GM12878 (cell line): ENCODE measurements around the gene MSH4. TPM values are rescaled to one million over a fixed set of nuclear protein-coding genes. Genes with fewer than 3 reads are reported as not detected.
A peak's percentile ranks its signal among the peaks of the same experiment; 100 is the strongest.

Source experiments
- ATAC-seq: fragments of 200-7000 bp; cut with Tn5 transposase; 3 replicates; pipeline ENCODE4 v1.9.1; 2020; ENCODE audit warnings: mild to moderate bottlenecking, moderate library complexity
- BruUV-seq: library from RNA; stranded (reverse); fragments of 400-500 nt; replicated peaks from 2 replicates; lab custom pipeline; 2021; lab: Mats Ljungman, UMichigan
- CTCF ChIA-PET: fragments of 300-600 bp; sonication (Branson Sonifier 250); formaldehyde crosslinking; extraction: SDS; loops from one replicate; lab custom pipeline; 2021; ENCODE audit warnings: inconsistent platforms; lab: Yijun Ruan, JAX
- POLR2A ChIA-PET: fragments of 350-600 bp; formaldehyde crosslinking; extraction: SDS; loops from one replicate; lab custom pipeline; 2021; ENCODE audit warnings: inconsistent platforms; lab: Charles Lee
- RAD21 ChIA-PET: fragments of 300-600 bp; sonication (Branson Sonifier 250); formaldehyde crosslinking; loops from one replicate; lab custom pipeline; 2023; ENCODE audit warnings: antibody characterized with exemption; ENCODE audit not compliant: unreplicated experiment; lab: Charles Lee
- SMC1A ChIA-PET: fragments of 300-600 bp; sonication (Branson Sonifier 250); formaldehyde crosslinking; loops from one replicate; lab custom pipeline; 2023; ENCODE audit not compliant: unreplicated experiment, uncharacterized antibody; lab: Charles Lee
- DNase-seq: peaks from one replicate; pipeline ENCODE4 v3.0.0-alpha.2; 2011; ENCODE audit warnings: low read depth, low spot score
- FAIRE-seq: peaks from 3 replicates; lab custom pipeline; 2011; peaks lifted over from hg19 to GRCh38; lab: Jason Lieb, UNC
- H2AFZ ChIP-seq: 2 replicates; pipeline ENCODE4 v1.6.0; 2011; ENCODE audit warnings: low read depth, low read length, control low read depth; ENCODE audit not compliant: control insufficient read depth
- H3K27ac ChIP-seq: 2 replicates; pipeline ENCODE4 v1.5.1; 2011; ENCODE audit warnings: control low read depth; ENCODE audit not compliant: control insufficient read depth, insufficient read depth
- H3K27me3 ChIP-seq, 2 experiments: replicated peaks in 1 of 2; 2 replicates each; pipeline versions ENCODE4 v1.6.0 to v1.6.1; 2011; ENCODE audit warnings: low read length in 1 of 2; ENCODE audit not compliant: control insufficient read depth in 2 of 2, insufficient read depth in 2 of 2
- H3K36me3 ChIP-seq, 2 experiments: 2 replicates each; pipeline ENCODE4 v1.5.1; 2011; ENCODE audit warnings: low read length in 1 of 2; ENCODE audit not compliant: control insufficient read depth in 2 of 2, insufficient read depth in 2 of 2
- H3K4me1 ChIP-seq: 2 replicates; pipeline ENCODE4 v1.6.1; 2011; ENCODE audit warnings: mild to moderate bottlenecking, low read length, moderate library complexity, mixed read lengths; ENCODE audit not compliant: control insufficient read depth, insufficient read depth
- H3K4me2 ChIP-seq: 2 replicates; pipeline ENCODE4 v1.6.0; 2011; ENCODE audit warnings: control low read depth; ENCODE audit not compliant: control insufficient read depth, insufficient read depth
- H3K4me3 ChIP-seq: fragments of 200-600 bp; sonication (generic); 2 replicates; pipeline ENCODE4 v1.5.1; 2016
- H3K79me2 ChIP-seq: 2 replicates; pipeline ENCODE4 v1.6.0; 2011; ENCODE audit warnings: low read length; ENCODE audit not compliant: control insufficient read depth, insufficient read depth
- H3K9ac ChIP-seq: 2 replicates; pipeline ENCODE4 v1.8.0; 2011; ENCODE audit warnings: low read length, control low read depth, mixed read lengths; ENCODE audit not compliant: control insufficient read depth, insufficient read depth
- H3K9me3 ChIP-seq: replicated peaks from 3 replicates; pipeline ENCODE4 v1.5.1; 2011; ENCODE audit warnings: mild to moderate bottlenecking, low read length; ENCODE audit not compliant: control insufficient read depth, insufficient read depth
- H4K20me1 ChIP-seq: 2 replicates; pipeline ENCODE4 v1.6.0; 2011; ENCODE audit not compliant: control insufficient read depth, insufficient read depth
- BCL11A ChIP-seq: IDR thresholded peaks from 2 replicates; pipeline ENCODE4 v1.6.1; 2011; ENCODE audit warnings: low read depth, low read length
- CBFB ChIP-seq: IDR thresholded peaks from 2 replicates; pipeline ENCODE4 v1.6.1; 2016; ENCODE audit warnings: antibody characterized with exemption, low read depth
- CHD1 ChIP-seq: IDR thresholded peaks from 2 replicates; pipeline ENCODE4 v1.6.1; 2012; ENCODE audit warnings: low read depth, low read length, improper control_type of control experiment
- CHD2 ChIP-seq: IDR thresholded peaks from 2 replicates; pipeline ENCODE4 v1.6.1; 2011; ENCODE audit warnings: low read depth, low read length, improper control_type of control experiment, borderline replicate concordance
- CREM ChIP-seq: IDR thresholded peaks from 2 replicates; pipeline ENCODE4 v1.6.1; 2014; ENCODE audit warnings: antibody characterized with exemption, low read depth
- EED ChIP-seq: sonication (generic); IDR thresholded peaks from 2 replicates; pipeline ENCODE4 v1.6.1; 2016; ENCODE audit warnings: antibody characterized with exemption, low read depth
- FOXM1 ChIP-seq: IDR thresholded peaks from 2 replicates; pipeline ENCODE4 v1.6.1; 2012; ENCODE audit warnings: low read depth, mild to moderate bottlenecking, inconsistent platforms, low read length, moderate library complexity
- HDAC2 ChIP-seq: fragments of 200-600 bp; sonication (generic); IDR thresholded peaks from 2 replicates; pipeline ENCODE4 v1.6.1; 2017
- JUNB ChIP-seq: IDR thresholded peaks from 2 replicates; pipeline ENCODE4 v1.6.1; 2016; ENCODE audit warnings: antibody characterized with exemption, mild to moderate bottlenecking
- MEF2A ChIP-seq: IDR thresholded peaks from 2 replicates; pipeline ENCODE4 v1.6.1; 2011; ENCODE audit warnings: low read depth, mild to moderate bottlenecking, low read length, moderate library complexity; ENCODE audit not compliant: insufficient read depth
- NFIC ChIP-seq: IDR thresholded peaks from 2 replicates; pipeline ENCODE4 v1.6.1; 2012; ENCODE audit warnings: low read depth, mild to moderate bottlenecking, inconsistent platforms, low read length, moderate library complexity
- NR2C2 ChIP-seq: IDR thresholded peaks from 2 replicates; pipeline ENCODE4 v1.6.1; 2011; ENCODE audit warnings: borderline replicate concordance, low read depth; ENCODE audit not compliant: control insufficient read depth, insufficient read length
- POU2F2 ChIP-seq: IDR thresholded peaks from 3 replicates; pipeline ENCODE4 v1.6.1; 2011; ENCODE audit warnings: low read depth, mild to moderate bottlenecking, low read length, borderline replicate concordance
- RUNX3 ChIP-seq: IDR thresholded peaks from 2 replicates; pipeline ENCODE4 v1.6.1; 2012; ENCODE audit warnings: low read length, inconsistent platforms
- TCF12 ChIP-seq: IDR thresholded peaks from 2 replicates; pipeline ENCODE4 v1.6.1; 2011; ENCODE audit warnings: low read depth, mild to moderate bottlenecking, low read length
- ZBED1 ChIP-seq: IDR thresholded peaks from 2 replicates; pipeline ENCODE4 v1.6.1; 2016; ENCODE audit warnings: borderline replicate concordance
- WGBS: methylation state at CpG from one replicate; pipeline ENCODE4 v1.1.6; 2016; ENCODE audit warnings: low lambda C conversion rate; ENCODE audit not compliant: insufficient replicate concordance, insufficient coverage; ENCODE audit errors: missing lambda C conversion rate; 5-methylcytosine and 5-hydroxymethylcytosine counted together
- in situ Hi-C: fragments of 300-500 bp; cut with MboI; formaldehyde crosslinking; loops from 9 replicates; pipeline ENCODE4 v1.14.3; 2018; ENCODE audit warnings: mixed read lengths
- intact Hi-C: fragments of 100-400 bp; cut with micrococcal nuclease; formaldehyde crosslinking; loops from one replicate; pipeline ENCODE4 v1.14.2; 2022; ENCODE audit not compliant: unreplicated experiment
- polyA plus RNA-seq, 11 experiments: library from polyadenylated mRNA; depleted of rRNA in 4 of 11; unstranded in 6 of 11; stranded (reverse) in 5 of 11; fragments of >200 nt; fragmentation: Nextera tagmentation in 4 of 11; fragmentation: Illumina TruSeq in 1 of 11; extraction: Ambion mirVana in 4 of 11; extraction: Trizol in 1 of 11; gene quantifications; 1 replicate in 1 of 11; 2 replicates in 10 of 11; pipeline versions ENCODE4 v1.2.1 to v1.2.3, GENCODE V29; 2011 to 2016; ENCODE audit warnings: inconsistent platforms in 2 of 11, missing spikeins in 2 of 11, low read depth in 1 of 11
- total RNA-seq, 4 experiments: library from RNA; depleted of rRNA in 3 of 4; stranded (reverse); fragments of >200 nt in 3 of 4; fragmentation: Illumina TruSeq in 1 of 4; extraction: Trizol in 1 of 4; gene quantifications; 2 replicates each; pipeline versions ENCODE4 v1.2.1 to v1.2.3, GENCODE V29; 2013 to 2021

Gene MSH4
- total and polyA plus RNA-seq, 10 of the 15 experiments (the other 5 are each of a cell fraction or from before 2014, with no cell fraction given): 0.04 to 0.34 (median 0.09) TPM; not detected in 3

DNA sequence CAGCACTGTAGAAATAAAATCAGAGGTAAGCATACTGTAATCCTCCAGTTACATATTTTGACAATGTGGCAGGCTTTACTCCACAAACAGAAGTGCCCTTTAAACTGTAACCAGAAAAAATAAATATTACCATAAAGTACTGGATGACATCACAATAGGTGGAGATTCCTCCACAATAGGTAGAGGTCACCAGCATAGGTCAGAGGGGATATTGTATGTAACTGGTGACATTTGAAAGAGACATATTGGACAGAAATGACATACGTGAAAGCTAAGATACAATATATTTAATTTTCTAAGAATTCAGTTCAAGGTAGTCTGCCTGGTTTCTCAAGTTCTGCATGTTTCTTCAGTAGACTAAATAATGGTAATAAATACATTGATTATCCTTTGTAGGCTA is 135.6 kb downstream of the MSH4 start, which contains the start of gene ASB17:
TSS of gene ASB17 (minus strand) at position 101 of the 400 bp plus-strand sequence. CDS start 113 bp downstream, outside the sequence.
- ATAC-seq: no peak
- POLR2A ChIA-PET: no interaction called here
- Histone ChIP-seq H3K4me2 (no peak within 1 kb of the TSS), H3K4me1 (no peaks in the 10 kb centered on the region), H3K4me3 (no peak within 1 kb of the TSS), H3K27me3 (no peaks in the 10 kb centered on the region), H3K9me3 (no peaks in the 10 kb centered on the region), H2AFZ (no peak within 1 kb of the TSS), H3K36me3 (no peaks in the 10 kb centered on the region), H4K20me1 (no peaks in the 10 kb centered on the region), H3K27ac (no peak within 1 kb of the TSS), H3K9ac (no peak within 1 kb of the TSS), H3K79me2 (no peaks in the 10 kb centered on the region)
- TF ChIP-seq TCF12 (no peak), NR2C2 (no peak)
- SMC1A ChIA-PET: interaction anchor here (1.1 kb wide), 1 partner anchor 30 kb away, joined by 3 read pairs; no protein-coding TSS in a partner anchor
- no peak for FAIRE-seq
- intact Hi-C loops (no loop called here), in situ Hi-C loops (no loop called here)
- WGBS: 89% methylated on average over 1 of the region's 1 CpG
- CTCF ChIA-PET: no interaction called here
- RAD21 ChIA-PET: no interaction called here
- DNase-seq: no peak
- no TSS peak for BruUV-seq

DNA sequence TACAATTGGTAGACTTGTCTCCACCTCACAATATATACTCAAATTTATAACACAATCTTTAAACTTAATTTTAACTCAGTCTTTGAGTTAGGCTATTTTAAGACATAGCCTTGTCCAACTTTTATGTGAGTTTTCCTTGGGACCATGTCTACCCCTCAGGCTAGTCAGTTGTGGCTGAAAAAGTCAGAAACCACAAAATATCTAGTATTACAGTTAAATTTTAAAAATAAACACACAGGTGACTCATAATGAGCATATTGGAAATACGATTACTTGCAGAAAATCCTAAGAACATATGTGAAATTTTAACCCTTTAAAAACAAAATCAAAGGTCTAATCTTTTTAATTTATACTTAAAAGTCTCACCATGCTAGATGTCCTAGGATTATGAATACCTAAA is 140.4 kb downstream of the MSH4 start:
- RAD21 ChIA-PET: interaction anchor here (1.4 kb wide), 1 partner anchor 43 kb away, joined by 3 read pairs; no protein-coding TSS in a partner anchor

More for the DNA sequence above, 140.4 kb downstream of the MSH4 start:
- Histone ChIP-seq H3K27me3 (no peaks in the 10 kb centered on the region), H3K27ac (no peak overlapping the region), H3K4me1 (no peaks in the 10 kb centered on the region), H3K4me2 (no peak overlapping the region), H4K20me1 (no peaks in the 10 kb centered on the region), H3K9ac (no peak overlapping the region), H2AFZ (no peak overlapping the region), H3K4me3 (no peak overlapping the region), H3K9me3 (no peaks in the 10 kb centered on the region), H3K36me3 (no peaks in the 10 kb centered on the region), H3K79me2 (no peaks in the 10 kb centered on the region)
- ChIA-PET SMC1A (interaction anchor here (0.6 to 1.5 kb wide), 4 partner anchors 10 to 44 kb away, joined by 3 to 5 read pairs (median 4); no protein-coding TSS in a partner anchor), CTCF (interaction anchor here (1.2 kb wide), 1 partner anchor 28 kb away, joined by 5 read pairs; no protein-coding TSS in a partner anchor), POLR2A (interaction anchor here (0.6 to 1.0 kb wide), 2 partner anchors 14 to 39 kb away, joined by 3 read pairs; no protein-coding TSS in a partner anchor)
- BruUV-seq: no TSS peak
- 0% methylated on average over 1 of the region's 1 CpG for WGBS
- DNase-seq (no peak), ATAC-seq (peak; percentile 62), FAIRE-seq (no peak)
- intact Hi-C loops: loop anchor here (5.0 kb wide), 1 partner anchor 45 kb away; no protein-coding TSS in a partner anchor
- TF ChIP-seq ZBED1: 0 out of 2 replicates have a peak, but pooled peaks have one; percentile 33
- peak; percentile 67; the same call in 1 of the 2 replicates for TF ChIP-seq CBFB
- peak; percentile 85; the same call in 1 of the 2 replicates for TF ChIP-seq NFIC
- TF ChIP-seq CREM: 0 out of 2 replicates have a peak, but pooled peaks have one; percentile 10
- no peak for TF ChIP-seq BCL11A
- TF ChIP-seq POU2F2: no peak
- peak; percentile 52; the same call in 1 of the 2 replicates for TF ChIP-seq MEF2A
- TF ChIP-seq HDAC2: no peak
- TF ChIP-seq RUNX3: peak; percentile 88
- peak; percentile 74; the same call in 1 of the 2 replicates for TF ChIP-seq FOXM1
- TF ChIP-seq EED: peak; percentile 45; the same call in 1 of the 2 replicates
- peak; percentile 90 for TF ChIP-seq JUNB
- no peak for TF ChIP-seq CHD1
- TF ChIP-seq CHD2: no peak
- in situ Hi-C loops: no loop called here
